ENCODE results near the gene ST6GALNAC4.
A peak's percentile ranks its signal among the peaks of the same experiment; 100 is the strongest.

GRCh38 chr9:127955294-127956015 is 38.6 kb upstream of the ST6GALNAC4 start:
- TF ChIP-seq, protein P1, sequence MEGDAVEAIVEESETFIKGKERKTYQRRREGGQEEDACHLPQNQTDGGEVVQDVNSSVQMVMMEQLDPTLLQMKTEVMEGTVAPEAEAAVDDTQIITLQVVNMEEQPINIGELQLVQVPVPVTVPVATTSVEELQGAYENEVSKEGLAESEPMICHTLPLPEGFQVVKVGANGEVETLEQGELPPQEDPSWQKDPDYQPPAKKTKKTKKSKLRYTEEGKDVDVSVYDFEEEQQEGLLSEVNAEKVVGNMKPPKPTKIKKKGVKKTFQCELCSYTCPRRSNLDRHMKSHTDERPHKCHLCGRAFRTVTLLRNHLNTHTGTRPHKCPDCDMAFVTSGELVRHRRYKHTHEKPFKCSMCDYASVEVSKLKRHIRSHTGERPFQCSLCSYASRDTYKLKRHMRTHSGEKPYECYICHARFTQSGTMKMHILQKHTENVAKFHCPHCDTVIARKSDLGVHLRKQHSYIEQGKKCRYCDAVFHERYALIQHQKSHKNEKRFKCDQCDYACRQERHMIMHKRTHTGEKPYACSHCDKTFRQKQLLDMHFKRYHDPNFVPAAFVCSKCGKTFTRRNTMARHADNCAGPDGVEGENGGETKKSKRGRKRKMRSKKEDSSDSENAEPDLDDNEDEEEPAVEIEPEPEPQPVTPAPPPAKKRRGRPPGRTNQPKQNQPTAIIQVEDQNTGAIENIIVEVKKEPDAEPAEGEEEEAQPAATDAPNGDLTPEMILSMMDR (IDR thresholded peaks at IDR 0.05) = no peak
- TF ChIP-seq POLR2AphosphoS5 (IDR thresholded peaks at IDR 0.05; ENCODE audit: low read depth, low read length) = no peak
- TF ChIP-seq REST (IDR thresholded peaks at IDR 0.05; ENCODE audit: insufficient read depth in 1 of 2, low read depth in 2 of 2, low read length in 1 of 2) = no peak
- 0 out of 2 replicates have a peak, but pooled peaks have one; percentile 53 for TF ChIP-seq SIN3A (IDR thresholded peaks at IDR 0.05; ENCODE audit: borderline replicate concordance, insufficient read depth, low read depth, low read length)
- no peak for TF ChIP-seq TCF7L2 (IDR thresholded peaks at IDR 0.05; ENCODE audit: low read depth, low read length)

Data from Panc1 (cell line).